H1 (cell line): Measurements from ENCODE around the gene ITGA4. TPM values are rescaled to one million over a fixed set of nuclear protein-coding genes. Genes with fewer than 3 reads are reported as not detected.

Source experiments
- JUN ChIP-seq: IDR thresholded peaks from 2 replicates; pipeline ENCODE4 v1.6.1; 2011; ENCODE audit warnings: low read depth, mild to moderate bottlenecking, improper control_type of control experiment, low read length
- polyA plus RNA-seq, 7 experiments: library from polyadenylated mRNA; depleted of rRNA in 3 of 7; stranded (reverse) in 5 of 7; unstranded in 2 of 7; fragments of >200 nt in 5 of 7; fragments of 200-250 nt in 2 of 7; gene quantifications; 1 replicate in 5 of 7; 2 replicates in 1 of 7; 4 replicates in 1 of 7; pipeline versions ENCODE4 v1.2.1 to v1.2.3, GENCODE V29; 2011 to 2013; ENCODE audit warnings: missing spikeins in 2 of 7, mixed read lengths in 2 of 7
- total RNA-seq: library from RNA; stranded (reverse); fragmentation: NEBNext Ultra II Directional; extraction: Animal tissue kit (Norgen Biotek cat#: 25700); gene quantifications from 2 replicates; pipeline ENCODE4 v1.2.1, GENCODE V29; 2021
- TF ChIP-seq, protein P1 (sequence below): fragments of 300-600 bp; sonication (generic); IDR thresholded peaks from 2 replicates; pipeline ENCODE4 v1.7.1; 2012; ENCODE audit warnings: low read length, moderate library complexity, mild to moderate bottlenecking, inconsistent platforms; ENCODE audit not compliant: insufficient replicate concordance

ITGA4 gene
- total and polyA plus RNA-seq, 2 of the 8 experiments (the other 6 are each of a cell fraction or from before 2014, with no cell fraction given), result 0.60 to 2.1 TPM

DNA sequence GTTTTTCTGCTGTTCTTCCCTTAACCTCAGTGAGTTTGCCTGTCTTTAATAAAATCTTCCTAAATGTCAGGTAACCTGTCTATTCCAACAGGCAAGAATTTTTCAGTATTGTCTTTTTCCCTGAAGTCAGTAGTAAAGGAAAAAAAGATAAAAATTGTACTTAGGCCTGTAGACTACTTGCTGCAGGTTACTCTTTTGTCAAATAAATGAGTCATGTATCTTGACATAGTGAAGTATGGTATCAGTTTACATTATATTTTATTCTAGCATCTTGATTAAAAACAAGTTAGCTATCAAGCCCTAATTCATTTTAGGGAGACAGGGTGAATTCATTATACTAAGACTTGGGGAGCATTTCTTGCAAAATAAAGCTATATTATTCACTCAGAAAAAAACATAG lies 59.8 kb downstream of the ITGA4 start (continued):
- TF ChIP-seq, protein P1, sequence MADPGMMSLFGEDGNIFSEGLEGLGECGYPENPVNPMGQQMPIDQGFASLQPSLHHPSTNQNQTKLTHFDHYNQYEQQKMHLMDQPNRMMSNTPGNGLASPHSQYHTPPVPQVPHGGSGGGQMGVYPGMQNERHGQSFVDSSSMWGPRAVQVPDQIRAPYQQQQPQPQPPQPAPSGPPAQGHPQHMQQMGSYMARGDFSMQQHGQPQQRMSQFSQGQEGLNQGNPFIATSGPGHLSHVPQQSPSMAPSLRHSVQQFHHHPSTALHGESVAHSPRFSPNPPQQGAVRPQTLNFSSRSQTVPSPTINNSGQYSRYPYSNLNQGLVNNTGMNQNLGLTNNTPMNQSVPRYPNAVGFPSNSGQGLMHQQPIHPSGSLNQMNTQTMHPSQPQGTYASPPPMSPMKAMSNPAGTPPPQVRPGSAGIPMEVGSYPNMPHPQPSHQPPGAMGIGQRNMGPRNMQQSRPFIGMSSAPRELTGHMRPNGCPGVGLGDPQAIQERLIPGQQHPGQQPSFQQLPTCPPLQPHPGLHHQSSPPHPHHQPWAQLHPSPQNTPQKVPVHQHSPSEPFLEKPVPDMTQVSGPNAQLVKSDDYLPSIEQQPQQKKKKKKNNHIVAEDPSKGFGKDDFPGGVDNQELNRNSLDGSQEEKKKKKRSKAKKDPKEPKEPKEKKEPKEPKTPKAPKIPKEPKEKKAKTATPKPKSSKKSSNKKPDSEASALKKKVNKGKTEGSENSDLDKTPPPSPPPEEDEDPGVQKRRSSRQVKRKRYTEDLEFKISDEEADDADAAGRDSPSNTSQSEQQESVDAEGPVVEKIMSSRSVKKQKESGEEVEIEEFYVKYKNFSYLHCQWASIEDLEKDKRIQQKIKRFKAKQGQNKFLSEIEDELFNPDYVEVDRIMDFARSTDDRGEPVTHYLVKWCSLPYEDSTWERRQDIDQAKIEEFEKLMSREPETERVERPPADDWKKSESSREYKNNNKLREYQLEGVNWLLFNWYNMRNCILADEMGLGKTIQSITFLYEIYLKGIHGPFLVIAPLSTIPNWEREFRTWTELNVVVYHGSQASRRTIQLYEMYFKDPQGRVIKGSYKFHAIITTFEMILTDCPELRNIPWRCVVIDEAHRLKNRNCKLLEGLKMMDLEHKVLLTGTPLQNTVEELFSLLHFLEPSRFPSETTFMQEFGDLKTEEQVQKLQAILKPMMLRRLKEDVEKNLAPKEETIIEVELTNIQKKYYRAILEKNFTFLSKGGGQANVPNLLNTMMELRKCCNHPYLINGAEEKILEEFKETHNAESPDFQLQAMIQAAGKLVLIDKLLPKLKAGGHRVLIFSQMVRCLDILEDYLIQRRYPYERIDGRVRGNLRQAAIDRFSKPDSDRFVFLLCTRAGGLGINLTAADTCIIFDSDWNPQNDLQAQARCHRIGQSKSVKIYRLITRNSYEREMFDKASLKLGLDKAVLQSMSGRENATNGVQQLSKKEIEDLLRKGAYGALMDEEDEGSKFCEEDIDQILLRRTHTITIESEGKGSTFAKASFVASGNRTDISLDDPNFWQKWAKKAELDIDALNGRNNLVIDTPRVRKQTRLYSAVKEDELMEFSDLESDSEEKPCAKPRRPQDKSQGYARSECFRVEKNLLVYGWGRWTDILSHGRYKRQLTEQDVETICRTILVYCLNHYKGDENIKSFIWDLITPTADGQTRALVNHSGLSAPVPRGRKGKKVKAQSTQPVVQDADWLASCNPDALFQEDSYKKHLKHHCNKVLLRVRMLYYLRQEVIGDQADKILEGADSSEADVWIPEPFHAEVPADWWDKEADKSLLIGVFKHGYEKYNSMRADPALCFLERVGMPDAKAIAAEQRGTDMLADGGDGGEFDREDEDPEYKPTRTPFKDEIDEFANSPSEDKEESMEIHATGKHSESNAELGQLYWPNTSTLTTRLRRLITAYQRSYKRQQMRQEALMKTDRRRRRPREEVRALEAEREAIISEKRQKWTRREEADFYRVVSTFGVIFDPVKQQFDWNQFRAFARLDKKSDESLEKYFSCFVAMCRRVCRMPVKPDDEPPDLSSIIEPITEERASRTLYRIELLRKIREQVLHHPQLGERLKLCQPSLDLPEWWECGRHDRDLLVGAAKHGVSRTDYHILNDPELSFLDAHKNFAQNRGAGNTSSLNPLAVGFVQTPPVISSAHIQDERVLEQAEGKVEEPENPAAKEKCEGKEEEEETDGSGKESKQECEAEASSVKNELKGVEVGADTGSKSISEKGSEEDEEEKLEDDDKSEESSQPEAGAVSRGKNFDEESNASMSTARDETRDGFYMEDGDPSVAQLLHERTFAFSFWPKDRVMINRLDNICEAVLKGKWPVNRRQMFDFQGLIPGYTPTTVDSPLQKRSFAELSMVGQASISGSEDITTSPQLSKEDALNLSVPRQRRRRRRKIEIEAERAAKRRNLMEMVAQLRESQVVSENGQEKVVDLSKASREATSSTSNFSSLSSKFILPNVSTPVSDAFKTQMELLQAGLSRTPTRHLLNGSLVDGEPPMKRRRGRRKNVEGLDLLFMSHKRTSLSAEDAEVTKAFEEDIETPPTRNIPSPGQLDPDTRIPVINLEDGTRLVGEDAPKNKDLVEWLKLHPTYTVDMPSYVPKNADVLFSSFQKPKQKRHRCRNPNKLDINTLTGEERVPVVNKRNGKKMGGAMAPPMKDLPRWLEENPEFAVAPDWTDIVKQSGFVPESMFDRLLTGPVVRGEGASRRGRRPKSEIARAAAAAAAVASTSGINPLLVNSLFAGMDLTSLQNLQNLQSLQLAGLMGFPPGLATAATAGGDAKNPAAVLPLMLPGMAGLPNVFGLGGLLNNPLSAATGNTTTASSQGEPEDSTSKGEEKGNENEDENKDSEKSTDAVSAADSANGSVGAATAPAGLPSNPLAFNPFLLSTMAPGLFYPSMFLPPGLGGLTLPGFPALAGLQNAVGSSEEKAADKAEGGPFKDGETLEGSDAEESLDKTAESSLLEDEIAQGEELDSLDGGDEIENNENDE, result no peak
- no peak for TF ChIP-seq JUN
